ENCODE data around the gene POM121C. TPM values are rescaled to one million over a fixed set of nuclear protein-coding genes. Genes with fewer than 3 reads are reported as not detected.

The POM121C gene
- total RNA-seq = 10.3 and 15.6 TPM in 2 replicates

DNA sequence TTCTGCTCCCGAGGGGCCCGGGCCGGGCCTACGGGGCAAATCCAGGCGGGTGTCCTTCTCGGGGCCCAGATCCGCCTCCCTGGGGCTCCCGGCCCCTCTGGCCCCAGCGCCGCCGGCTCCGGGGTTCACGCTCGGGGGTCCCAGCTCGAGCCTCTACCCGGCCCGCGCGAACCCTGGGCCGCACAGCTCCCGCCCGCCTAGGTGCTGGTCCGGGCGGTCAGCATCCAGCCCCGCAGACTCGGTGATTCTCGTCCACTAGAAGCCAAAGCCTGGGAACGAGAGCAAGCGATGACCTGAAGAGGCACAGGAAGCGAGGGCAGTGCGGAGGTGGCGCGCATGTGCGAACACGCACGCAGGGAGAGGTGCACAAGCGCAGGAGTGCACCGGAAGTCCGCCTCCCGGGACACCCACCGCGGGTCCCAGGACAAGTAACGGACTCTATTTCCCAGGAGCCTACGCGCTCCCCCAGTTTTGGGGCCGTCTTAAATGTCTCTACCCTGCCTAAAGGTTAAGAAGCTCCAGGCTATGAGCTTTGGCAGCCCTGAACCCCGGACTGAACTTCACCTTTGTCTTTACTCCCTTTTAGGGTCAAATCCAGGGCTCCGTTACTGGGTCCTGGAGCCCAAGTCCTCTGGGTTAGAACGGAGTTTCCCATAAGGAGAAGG is at the start of gene POM121C:
Gene POM121C, minus strand, starts transcription at position 321 of the 665 bp plus-strand sequence. CDS start 44,803 bp downstream, outside the sequence.

DNA sequence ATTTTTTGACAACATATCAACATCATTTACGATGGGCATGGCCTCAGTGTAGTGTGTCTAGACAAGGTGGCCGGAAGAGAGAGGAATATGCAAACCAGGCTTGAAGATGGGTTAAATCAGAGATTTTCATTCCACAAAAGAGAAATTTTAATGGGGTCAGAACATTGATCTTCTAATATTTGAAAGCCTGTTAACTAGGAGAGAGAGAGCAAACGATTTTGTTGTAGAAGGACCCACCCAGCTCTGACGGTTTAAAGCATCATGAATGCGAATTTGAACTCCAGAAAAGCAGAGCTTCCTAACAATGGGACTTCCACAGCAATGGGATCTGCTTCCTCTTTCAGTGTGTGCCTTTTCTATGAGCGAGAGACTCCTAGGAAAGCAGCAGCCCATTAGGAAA is 5.9 kb upstream of the POM121C start, which contains the start of gene SPDYE5:
Gene SPDYE5, plus strand, starts transcription at position 301 of the 400 bp plus-strand sequence. CDS start 1,728 bp downstream, outside the sequence.

DNA sequence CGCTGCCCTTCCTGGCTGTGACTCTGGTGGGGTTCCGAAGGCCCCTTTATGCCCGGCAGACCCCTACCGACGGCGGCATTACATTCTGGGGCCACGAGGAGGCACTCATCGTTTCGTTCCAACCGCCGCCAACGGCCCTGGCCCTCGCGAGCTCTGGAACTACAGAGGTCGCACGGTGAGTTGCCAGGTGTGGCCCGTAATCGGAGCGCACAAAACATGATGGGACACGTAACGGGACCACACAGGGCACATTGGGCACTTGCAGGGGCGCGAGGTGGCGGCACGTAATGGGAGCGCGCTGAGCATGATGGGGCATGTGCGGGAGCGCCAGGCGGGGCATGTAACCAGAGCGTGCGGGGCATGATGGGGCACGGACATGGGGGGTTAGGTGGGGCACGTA is 90.8 kb downstream of the POM121C start, which contains the start of gene TRIM73:
Gene TRIM73, plus strand, starts transcription at position 301 of the 400 bp plus-strand sequence. CDS start 3,305 bp downstream, outside the sequence.

Other genes with a start within 250 kb of the POM121C start
- gene TRIM73, start 90.7 kb downstream of the POM121C start, total RNA-seq = 0.16 and 0.36 TPM in 2 replicates
- not detected in 2 replicates for gene SPDYE5, start 6.0 kb upstream of the POM121C start, total RNA-seq

Measured in cardiac atrium fibroblast (primary cell).